T-cell (primary cell): ENCODE measurements around the gene CHAF1A. TPM values are rescaled to one million over a fixed set of nuclear protein-coding genes. Genes with fewer than 3 reads are reported as not detected.

Experiments used
- ATAC-seq, 4 experiments: fragments of 200-7000 bp in 3 of 4; fragments of 150-1000 bp in 1 of 4; cut with Tn5 transposase; replicated peaks in 1 of 4; 1 replicate in 3 of 4; 2 replicates in 1 of 4; pipeline ENCODE4 v1.10.0; 2021; ENCODE audit warnings: moderate library complexity in 3 of 4, mild to moderate bottlenecking in 2 of 4, moderate number of reproducible peaks in 1 of 4
- CTCF ChIA-PET, 2 donors: fragments of 300-600 bp; sonication (Branson Sonifier 250); formaldehyde crosslinking; loops; one replicate each; lab custom pipeline; 2022; ENCODE audit warnings: antibody characterized with exemption in 2 of 2; lab: Charles Lee
- POLR2A ChIA-PET, 2 donors: fragments of 300-600 bp; sonication (Branson Sonifier 250); formaldehyde crosslinking; loops; one replicate each; lab custom pipeline; 2022; ENCODE audit warnings: antibody characterized with exemption in 2 of 2; lab: Charles Lee
- DNase-seq, 35 experiments: peaks; one replicate each; pipeline versions ENCODE4 v3.0.0 to v3.0.0-alpha.2; 2013 to 2023
- H3K27ac ChIP-seq: one replicate; pipeline ENCODE4 v1.5.1; 2013; ENCODE audit warnings: low read length
- H3K27me3 ChIP-seq, 2 experiments: replicated peaks in 1 of 2; 1 replicate in 1 of 2; 2 replicates in 1 of 2; pipeline versions ENCODE4 v1.6.1 to v1.7.0; 2013; ENCODE audit warnings: low read length in 1 of 2, mixed read lengths in 1 of 2; ENCODE audit not compliant: control insufficient read depth in 2 of 2, insufficient read depth in 2 of 2; ENCODE audit errors: extremely low read depth in 1 of 2
- H3K36me3 ChIP-seq, 2 donors: 1 replicate in 1 of 2; 2 replicates in 1 of 2; pipeline versions ENCODE4 v1.6.1 to v1.7.0; 2013; ENCODE audit warnings: low read length in 1 of 2; ENCODE audit not compliant: control insufficient read depth in 2 of 2, insufficient read depth in 1 of 2; ENCODE audit errors: extremely low read depth in 1 of 2
- H3K4me1 ChIP-seq, 2 experiments: 1 replicate in 1 of 2; 2 replicates in 1 of 2; pipeline versions ENCODE4 v1.6.1 to v1.7.0; 2013; ENCODE audit warnings: low read length in 2 of 2, mixed read lengths in 1 of 2; ENCODE audit not compliant: insufficient read depth in 2 of 2, control insufficient read depth in 1 of 2; ENCODE audit errors: extremely low read depth in 1 of 2
- H3K4me3 ChIP-seq, 2 donors: 1 replicate in 1 of 2; 2 replicates in 1 of 2; pipeline versions ENCODE4 v1.5.1 to v1.7.0; 2013; ENCODE audit warnings: mild to moderate bottlenecking in 2 of 2, low read length in 1 of 2, moderate library complexity in 1 of 2; ENCODE audit not compliant: control insufficient read depth in 1 of 2; ENCODE audit errors: extremely low read depth in 1 of 2
- H3K9me3 ChIP-seq: 2 replicates; pipeline ENCODE4 v1.7.0; 2013
- H3K27ac Mint-ChIP-seq, 2 donors: one replicate each; pipeline ENCODE4 v1.8.0; 2020 to 2021; ENCODE audit warnings: mild to moderate bottlenecking in 2 of 2, mixed read lengths in 2 of 2
- H3K27me3 Mint-ChIP-seq, 2 donors: one replicate each; pipeline ENCODE4 v1.8.0; 2021 to 2022; ENCODE audit warnings: mixed read lengths in 2 of 2
- H3K36me3 Mint-ChIP-seq: one replicate; pipeline ENCODE4 v1.8.0; 2021; ENCODE audit warnings: mixed read lengths
- H3K4me1 Mint-ChIP-seq, 3 donors: one replicate each; pipeline ENCODE4 v1.8.0; 2020 to 2022; ENCODE audit warnings: mixed read lengths in 3 of 3, mild to moderate bottlenecking in 1 of 3
- H3K4me3 Mint-ChIP-seq, 3 donors: one replicate each; pipeline ENCODE4 v1.8.0; 2020 to 2022; ENCODE audit warnings: mild to moderate bottlenecking in 3 of 3, mixed read lengths in 3 of 3, moderate library complexity in 3 of 3
- H3K9me3 Mint-ChIP-seq, 3 donors: one replicate each; pipeline ENCODE4 v1.8.0; 2020 to 2022; ENCODE audit warnings: mixed read lengths in 3 of 3
- WGBS: methylation state at CpG from one replicate; pipeline ENCODE4 v1.1.5; 2013; ENCODE audit warnings: missing lambda C conversion rate; ENCODE audit not compliant: insufficient coverage; 5-methylcytosine and 5-hydroxymethylcytosine counted together
- total RNA-seq, 35 experiments: library from RNA in 6 of 35; stranded (reverse) in 6 of 35; fragments of 120-200 nt in 1 of 35; gene quantifications; one replicate each; pipeline versions ENCODE4 v1.2.1 to v1.2.4 and lab custom pipeline; 2013 to 2026

Gene CHAF1A
- total RNA-seq, 5 donors from 2014 or later (not counting 1 experiment from before 2014, with no cell fraction given) = 14.4 to 27.3 (median 16.5) TPM

DNA sequence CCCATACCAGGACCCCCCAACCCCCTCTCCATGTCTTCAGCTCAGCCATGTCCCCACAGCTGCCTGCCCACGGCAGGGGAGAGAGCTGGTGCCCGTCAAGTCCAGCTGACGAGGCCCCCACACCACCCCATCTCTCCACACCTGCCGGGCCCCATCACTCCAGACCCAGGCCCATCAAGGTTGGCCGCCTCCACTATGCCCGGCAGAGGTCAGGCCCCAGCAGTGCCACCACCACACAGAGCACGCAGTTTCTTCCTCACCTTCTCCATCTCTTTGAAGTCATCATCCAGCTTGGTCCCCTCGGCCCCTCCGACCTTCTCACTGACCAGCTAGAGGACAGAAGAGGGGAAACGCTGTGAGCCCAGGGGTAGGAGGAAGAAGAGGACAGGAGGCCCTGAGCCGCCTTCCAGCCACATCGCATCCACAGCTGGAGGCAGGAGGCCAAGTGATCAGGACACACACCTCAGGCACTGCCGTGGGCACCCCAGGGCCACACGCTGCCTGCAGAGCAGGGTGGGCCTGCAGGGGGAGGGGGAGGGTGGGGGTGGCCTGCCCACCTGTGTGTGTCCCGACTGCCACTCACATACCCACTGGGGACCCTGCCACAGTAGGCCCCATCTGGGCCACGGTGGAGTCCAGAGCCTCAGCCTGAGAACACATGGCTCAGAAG, 35.6 kb upstream of the CHAF1A start:
- Mint-ChIP-seq H3K4me1 (peaks cover 32 to 40% (median 33%) of the 10 kb centered on the region in 3 donors), H3K9me3 (no peaks in the 10 kb centered on the region), H3K36me3 (peaks cover 8% of the 10 kb centered on the region), H3K27ac (peak overlapping the region; percentile 66 to 89), H3K27me3 (no peaks in the 10 kb centered on the region), H3K4me3 (no peak overlapping the region)
- WGBS = 97% methylated on average over 7 of the region's 16 CpGs
- no peak overlapping the region for H3K27ac ChIP-seq
- H3K9me3 ChIP-seq = no peaks in the 10 kb centered on the region
- no peaks in the 10 kb centered on the region for H3K27me3 ChIP-seq
- peaks cover 16 to 44% of the 10 kb centered on the region in 2 experiments for H3K4me1 ChIP-seq
- no peak overlapping the region for H3K4me3 ChIP-seq
- ChIA-PET POLR2A (interaction anchor here in 1 of 2 donors (0.7 kb wide), 1 partner anchor 11 kb away, joined by 9 read pairs; no protein-coding TSS in a partner anchor), CTCF (no interaction called here)
- DNase-seq = no peak
- ATAC-seq = no peak
- H3K36me3 ChIP-seq = peaks cover 12 to 47% of the 10 kb centered on the region in 2 donors

DNA sequence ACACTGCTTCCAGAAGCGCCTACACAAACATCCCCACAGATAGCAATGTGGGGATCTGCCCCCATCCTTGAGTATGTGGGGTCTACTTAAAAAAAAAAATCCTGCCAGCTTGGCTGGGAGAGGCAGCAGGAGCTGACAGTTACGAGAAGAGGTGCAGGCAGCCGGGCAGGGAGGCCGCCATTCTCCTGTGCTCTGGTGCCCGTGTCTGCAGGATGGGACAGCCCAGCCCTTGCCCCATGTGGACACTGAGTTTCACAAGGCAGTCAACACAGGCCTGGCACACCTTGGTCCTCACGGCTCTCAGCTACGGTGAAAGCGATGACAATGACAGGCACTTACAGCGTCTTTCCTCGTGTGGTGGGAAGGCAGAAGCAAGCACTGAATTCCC, 35.1 kb upstream of the CHAF1A start:
- CTCF ChIA-PET = no interaction called here
- no peak for DNase-seq
- peaks cover 36 to 44% (median 37%) of the 10 kb centered on the region in 3 donors for H3K4me1 Mint-ChIP-seq
- Histone ChIP-seq H3K36me3 (peaks cover 7 to 41% of the 10 kb centered on the region in 2 donors), H3K27ac (no peak overlapping the region), H3K4me3 (no peak overlapping the region), H3K4me1 (peaks cover 16 to 49% of the 10 kb centered on the region in 2 experiments), H3K9me3 (no peaks in the 10 kb centered on the region), H3K27me3 (no peaks in the 10 kb centered on the region)
- ATAC-seq = no peak
- H3K27me3 Mint-ChIP-seq = no peaks in the 10 kb centered on the region
- peaks cover 5% of the 10 kb centered on the region for H3K36me3 Mint-ChIP-seq
- H3K9me3 Mint-ChIP-seq = no peaks in the 10 kb centered on the region
- POLR2A ChIA-PET = no interaction called here
- 96% methylated on average over 9 of the region's 10 CpGs for WGBS
- H3K4me3 Mint-ChIP-seq = no peak overlapping the region
- peak overlapping the region; percentile 85 to 89 for H3K27ac Mint-ChIP-seq

DNA sequence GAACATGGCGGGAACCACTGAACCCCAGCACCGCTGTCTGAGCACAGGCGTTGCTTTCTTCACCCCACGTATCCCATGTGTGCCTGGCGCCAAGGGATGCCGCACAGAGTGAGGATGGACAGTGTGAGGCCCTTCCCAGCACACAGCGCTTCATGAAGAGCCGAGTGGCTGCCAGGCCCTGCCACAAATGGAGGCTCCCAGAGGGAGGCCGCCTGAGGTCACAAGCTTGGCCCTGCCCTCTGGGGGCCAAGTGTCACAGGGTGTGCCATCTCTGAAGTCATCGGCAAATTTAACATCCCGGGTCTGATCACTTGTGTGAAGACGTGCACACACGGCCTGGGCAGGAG, 34.7 kb upstream of the CHAF1A start:
- H3K27ac ChIP-seq = no peak overlapping the region
- no peak overlapping the region for H3K4me3 Mint-ChIP-seq
- H3K27ac Mint-ChIP-seq = peak overlapping the region; percentile 85 to 89

DNA sequence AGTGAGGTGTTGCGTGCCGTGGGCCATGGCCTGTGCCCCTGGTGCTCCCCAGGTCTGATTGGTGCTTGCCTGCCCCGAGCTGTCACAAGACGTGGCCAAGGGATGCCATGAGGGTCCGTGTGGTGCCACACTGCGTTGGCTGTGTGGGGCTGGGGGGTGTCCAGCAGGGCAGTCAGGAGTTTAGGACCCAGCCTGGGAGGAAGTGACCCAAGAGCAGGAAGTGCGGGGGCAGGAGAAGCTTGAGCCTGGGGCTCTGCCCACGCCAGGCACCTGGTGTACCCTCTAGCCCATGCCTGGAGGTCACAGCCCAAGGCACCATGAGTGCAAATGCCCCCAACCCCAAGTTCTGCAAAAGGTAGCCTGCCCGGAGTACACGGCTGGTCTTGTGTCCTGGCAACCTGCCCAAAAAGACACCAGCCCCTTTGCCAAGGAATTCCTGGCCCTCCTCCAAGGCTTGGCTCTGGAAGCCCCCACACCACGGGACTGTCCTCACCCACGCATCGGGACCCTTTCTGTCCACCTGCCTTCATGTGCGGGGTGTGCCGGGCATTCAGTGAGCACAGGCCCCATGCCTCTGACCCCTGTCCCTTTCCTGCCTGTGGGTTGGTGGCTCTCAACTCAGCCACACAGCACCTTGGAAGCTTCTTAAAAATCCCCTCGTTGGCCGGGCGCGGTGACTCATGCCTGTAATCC, 34.2 kb upstream of the CHAF1A start:
- ATAC-seq (no peak), DNase-seq (peak in 1 of 35 experiments; percentile 45)
- POLR2A ChIA-PET = no interaction called here

More for the DNA sequence above, 34.7 kb upstream of the CHAF1A start:
- no peak for DNase-seq
- 95% methylated on average over 13 of the region's 13 CpGs for WGBS
- Mint-ChIP-seq H3K4me1 (peaks cover 36 to 48% (median 37%) of the 10 kb centered on the region in 3 donors), H3K27me3 (no peaks in the 10 kb centered on the region), H3K36me3 (peaks cover 5% of the 10 kb centered on the region), H3K9me3 (no peaks in the 10 kb centered on the region)
- Histone ChIP-seq H3K4me1 (peaks cover 16 to 54% of the 10 kb centered on the region in 2 experiments), H3K4me3 (no peak overlapping the region), H3K27me3 (no peaks in the 10 kb centered on the region), H3K36me3 (peaks cover 7 to 37% of the 10 kb centered on the region in 2 donors), H3K9me3 (no peaks in the 10 kb centered on the region)
- ATAC-seq = no peak
- ChIA-PET CTCF (no interaction called here), POLR2A (no interaction called here)

DNA sequence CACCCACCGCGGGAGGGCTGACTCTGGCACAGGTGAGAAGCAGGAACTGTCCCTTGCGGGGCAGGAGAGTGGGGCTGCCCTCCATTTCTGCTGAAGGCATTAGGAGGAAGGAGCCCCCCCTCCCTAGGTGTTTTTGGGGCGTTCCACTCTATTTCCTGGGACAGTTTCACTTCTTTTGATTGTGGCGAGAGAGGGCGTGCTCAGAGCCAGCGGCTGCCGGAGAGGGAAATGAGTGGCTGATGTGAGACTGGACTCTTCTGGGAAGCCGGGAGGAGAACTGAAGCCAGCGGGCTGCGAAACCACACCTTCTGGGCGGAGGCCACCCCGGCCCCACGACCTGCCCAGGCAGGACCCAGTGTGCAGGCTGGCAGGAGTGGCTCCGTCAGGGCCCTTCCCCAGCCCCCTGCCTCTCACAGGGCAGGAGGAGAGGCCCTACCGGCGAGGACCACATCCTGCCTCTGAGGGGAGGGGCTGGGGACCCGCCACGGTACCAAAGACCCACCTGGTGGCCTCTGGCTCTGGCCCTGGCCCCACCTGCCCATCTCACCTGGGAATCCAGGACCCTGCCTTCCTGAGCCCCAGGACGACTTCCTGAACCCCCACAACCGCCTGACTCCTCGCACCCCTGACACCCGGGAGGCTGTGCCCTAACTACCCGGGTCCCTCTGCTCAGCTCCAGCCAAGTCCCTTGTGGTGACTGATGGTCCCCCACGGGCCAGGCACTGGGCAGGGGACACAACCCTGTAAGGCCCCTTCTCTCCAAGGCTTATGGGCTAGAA, 33.1 kb upstream of the CHAF1A start:
- Mint-ChIP-seq H3K4me3 (peak overlapping the region; percentile 83 to 88 (median 88)), H3K4me1 (peaks cover 40 to 55% (median 43%) of the 10 kb centered on the region in 3 donors), H3K27ac (peak overlapping the region; percentile 95 to 96), H3K36me3 (peaks cover 5% of the 10 kb centered on the region), H3K9me3 (no peaks in the 10 kb centered on the region), H3K27me3 (no peaks in the 10 kb centered on the region)
- WGBS = 0% methylated on average over 14 of the region's 25 CpGs
- Histone ChIP-seq H3K36me3 (peaks cover 3 to 22% of the 10 kb centered on the region in 2 donors), H3K27me3 (no peaks in the 10 kb centered on the region), H3K9me3 (no peaks in the 10 kb centered on the region), H3K27ac (peak overlapping the region; percentile 74), H3K4me1 (peaks cover 16 to 69% of the 10 kb centered on the region in 2 experiments), H3K4me3 (peak overlapping the region; percentile 51 to 54)
- ChIA-PET CTCF (interaction anchor here (0.7 to 1.4 kb wide), 5 partner anchors 26 to 758 kb away, joined by 3 to 8 read pairs (median 3); partner anchors contain the start of genes CHAF1A (in 1 of the 2) and MPND (in 1 of the 2)), POLR2A (no interaction called here)
- ATAC-seq = peak; percentile 72 to 76 (median 75)
- DNase-seq = peak; percentile 49 to 84 (median 64)

More for the DNA sequence above, 34.2 kb upstream of the CHAF1A start:
- H3K27me3 ChIP-seq = no peaks in the 10 kb centered on the region
- H3K36me3 ChIP-seq = peaks cover 7 to 32% of the 10 kb centered on the region in 2 donors
- no peaks in the 10 kb centered on the region for H3K27me3 Mint-ChIP-seq
- H3K27ac Mint-ChIP-seq = peak overlapping the region; percentile 95 to 96
- no peaks in the 10 kb centered on the region for H3K9me3 Mint-ChIP-seq
- no peaks in the 10 kb centered on the region for H3K9me3 ChIP-seq
- 89% methylated on average over 15 of the region's 19 CpGs for WGBS
- CTCF ChIA-PET = interaction anchor here (0.7 to 1.0 kb wide), 4 partner anchors 25 to 757 kb away, joined by 3 read pairs; partner anchors contain the start of genes CHAF1A (in 1 of the 2) and MPND (in 1 of the 2)
- H3K4me1 ChIP-seq = peaks cover 16 to 59% of the 10 kb centered on the region in 2 experiments
- no peak overlapping the region for H3K4me3 ChIP-seq
- peak overlapping the region; percentile 83 to 88 (median 88) for H3K4me3 Mint-ChIP-seq
- H3K4me1 Mint-ChIP-seq = peaks cover 36 to 50% (median 37%) of the 10 kb centered on the region in 3 donors
- H3K36me3 Mint-ChIP-seq = peaks cover 5% of the 10 kb centered on the region
- peak overlapping the region; percentile 74 for H3K27ac ChIP-seq
